Esophagus squamous epithelium (tissue), 5 donors: ENCODE results near the gene ATG2B. TPM values are rescaled to one million over a fixed set of nuclear protein-coding genes. Genes with fewer than 3 reads are reported as not detected.
"Not testable (repeated sequence)": the region's sequence is repeated elsewhere in the genome, so short reads cannot be mapped to it uniquely, and the experiment has no call there.

Experiments
- DNase-seq: peaks from one replicate; lab custom pipeline; 2025; lab: John Stamatoyannopoulos, UW
- H3K27ac ChIP-seq, 4 donors: fragments of 200-600 bp; sonication (generic); one replicate each; pipeline ENCODE4 v1.5.1; 2016 to 2019; ENCODE audit warnings: mild to moderate bottlenecking in 1 of 4
- H3K27me3 ChIP-seq, 4 donors: fragments of 200-600 bp; sonication (generic); 1 replicate in 3 of 4; 2 replicates in 1 of 4; pipeline versions ENCODE4 v1.5.1 to v1.6.0; 2017 to 2021; ENCODE audit warnings: antibody characterized with exemption in 1 of 4
- H3K36me3 ChIP-seq, 3 donors: fragments of 200-600 bp; sonication (generic); one replicate each; pipeline ENCODE4 v1.5.1; 2016 to 2019
- H3K4me1 ChIP-seq, 3 donors: fragments of 200-600 bp; sonication (generic); one replicate each; pipeline ENCODE4 v1.5.1; 2017 to 2019
- H3K4me3 ChIP-seq, 4 donors: fragments of 200-600 bp; sonication (generic); 1 replicate in 3 of 4; 2 replicates in 1 of 4; pipeline ENCODE4 v1.5.1; 2016 to 2019; ENCODE audit warnings: mild to moderate bottlenecking in 2 of 4, moderate library complexity in 1 of 4
- H3K9me3 ChIP-seq, 3 donors: fragments of 200-600 bp; sonication (generic); one replicate each; pipeline ENCODE4 v1.5.1; 2016 to 2019
- CTCF ChIP-seq, 6 experiments: fragments of 450-650 bp in 4 of 6; fragments of 200-600 bp in 2 of 6; sonication (generic) in 2 of 6; IDR thresholded peaks; one replicate each; pipeline ENCODE4 v1.5.1; 2016 to 2019; ENCODE audit warnings: antibody characterized with exemption in 6 of 6, mild to moderate bottlenecking in 4 of 6, moderate library complexity in 4 of 6
- POLR2A ChIP-seq, 4 donors: fragments of 450-650 bp; IDR thresholded peaks; one replicate each; pipeline ENCODE4 v1.6.1; 2017; ENCODE audit warnings: antibody characterized with exemption in 4 of 4, mild to moderate bottlenecking in 4 of 4, moderate library complexity in 3 of 4
- WGBS, 2 donors: methylation state at CpG; one replicate each; pipeline ENCODE4 v1.1.5; 2018; 5-methylcytosine and 5-hydroxymethylcytosine counted together
- intact Hi-C: fragments of 100-400 bp; cut with DNase I; formaldehyde crosslinking; loops from one replicate; pipeline ENCODE4 v1.15.0; 2022
- total RNA-seq, 4 donors: library from RNA; depleted of rRNA; stranded (reverse); fragments of >200 nt; gene quantifications; one replicate each; pipeline ENCODE4 v1.1.0, GENCODE V29; 2016
- donor health status: DM: yes; HTN: yes; CAD: no.

The ATG2B gene
- total RNA-seq, 4 donors from 2014 or later = 10.6 to 24.6 (median 14.0) TPM

GRCh38 chr14:96249029-96249428, 114.1 kb downstream of the ATG2B start:
- TF ChIP-seq POLR2A (IDR thresholded peaks at IDR 0.05) (no peak), CTCF (IDR thresholded peaks at IDR 0.05) (no peak)
- H3K36me3 ChIP-seq = peaks cover 0 to 17% (median 0%) of the 10 kb centered on the region in 3 donors
- no peak for DNase-seq
- H3K27me3 ChIP-seq = no peaks in the 10 kb centered on the region
- intact Hi-C loops = no loop called here
- peaks cover 3 to 30% (median 9%) of the 10 kb centered on the region in 3 donors for H3K4me1 ChIP-seq
- peak overlapping the region in 2 of 4 donors; percentile 6 to 40 for H3K27ac ChIP-seq
- WGBS, 2 donors = 39 to 61% methylated on average over 4 to 5 of the region's 5 CpGs
- H3K4me3 ChIP-seq = no peak overlapping the region
- H3K9me3 ChIP-seq = no peaks in the 10 kb centered on the region

GRCh38 chr14:96247031-96247430, 116.1 kb downstream of the ATG2B start:
- WGBS, 2 donors = 85% methylated on average over 6 of the region's 6 CpGs
- Histone ChIP-seq H3K36me3 (peaks cover 2 to 32% (median 5%) of the 10 kb centered on the region in 3 donors), H3K27me3 (no peaks in the 10 kb centered on the region), H3K4me1 (peaks cover 3 to 11% (median 5%) of the 10 kb centered on the region in 3 donors), H3K27ac (no peak overlapping the region), H3K9me3 (no peaks in the 10 kb centered on the region), H3K4me3 (no peak overlapping the region)
- no peak for DNase-seq
- intact Hi-C loops = no loop called here
- no peak for TF ChIP-seq POLR2A (IDR thresholded peaks at IDR 0.05)

GRCh38 chr14:96246539-96246847, 116.6 kb downstream of the ATG2B start:
- H3K27ac ChIP-seq = peak overlapping the region in 1 of 4 donors; percentile 18
- no peak for TF ChIP-seq CTCF (IDR thresholded peaks at IDR 0.05)
- TF ChIP-seq POLR2A (IDR thresholded peaks at IDR 0.05) = no peak

GRCh38 chr14:96245710-96246538, 117.2 kb downstream of the ATG2B start:
- TF ChIP-seq CTCF (IDR thresholded peaks at IDR 0.05) = no peak
- TF ChIP-seq POLR2A (IDR thresholded peaks at IDR 0.05) = no peak

More at GRCh38 chr14:96246539-96246847, 116.6 kb downstream of the ATG2B start:
- intact Hi-C loops = no loop called here
- Histone ChIP-seq H3K27me3 (no peaks in the 10 kb centered on the region), H3K4me3 (no peak overlapping the region), H3K36me3 (peaks cover 6 to 37% (median 11%) of the 10 kb centered on the region in 3 donors), H3K9me3 (no peaks in the 10 kb centered on the region), H3K4me1 (peaks cover 3 to 11% (median 5%) of the 10 kb centered on the region in 3 donors)
- no peak for DNase-seq
- WGBS, 2 donors = 50 to 55% methylated on average over 1 of the region's 1 CpG

GRCh38 chr14:96245074-96245473, 118.1 kb downstream of the ATG2B start:
- 94 to 98% methylated on average over 3 of the region's 3 CpGs for WGBS, 2 donors
- H3K9me3 ChIP-seq, H3K27ac ChIP-seq, intact Hi-C loops, H3K27me3 ChIP-seq, DNase-seq, H3K4me3 ChIP-seq: not testable (repeated sequence)
- Histone ChIP-seq H3K4me1 (peaks cover 3 to 11% (median 5%) of the 10 kb centered on the region in 3 donors), H3K36me3 (peaks cover 15 to 51% (median 16%) of the 10 kb centered on the region in 3 donors)

More at GRCh38 chr14:96245710-96246538, 117.2 kb downstream of the ATG2B start:
- H3K36me3 ChIP-seq = peaks cover 10 to 43% (median 12%) of the 10 kb centered on the region in 3 donors
- peak overlapping the region in 2 of 4 donors; percentile 18 to 49 for H3K27ac ChIP-seq
- H3K4me1 ChIP-seq = peaks cover 3 to 11% (median 5%) of the 10 kb centered on the region in 3 donors
- no peak for DNase-seq
- no peak overlapping the region for H3K4me3 ChIP-seq
- no peaks in the 10 kb centered on the region for H3K9me3 ChIP-seq
- 83 to 85% methylated on average over 3 of the region's 3 CpGs for WGBS, 2 donors
- intact Hi-C loops = no loop called here
- H3K27me3 ChIP-seq = no peaks in the 10 kb centered on the region

- intact Hi-C loops = no loop called here
These were observed 119.4 kb downstream of the ATG2B start for GRCh38 chr14:96243785-96244184.

More at GRCh38 chr14:96243785-96244184, 119.4 kb downstream of the ATG2B start:
- Histone ChIP-seq H3K36me3 (peaks cover 15 to 64% (median 21%) of the 10 kb centered on the region in 3 donors), H3K4me3 (no peak overlapping the region), H3K4me1 (peaks cover 3 to 11% (median 5%) of the 10 kb centered on the region in 3 donors), H3K27ac (no peak overlapping the region), H3K9me3 (no peaks in the 10 kb centered on the region), H3K27me3 (no peaks in the 10 kb centered on the region)
- no peak for DNase-seq
- WGBS, 2 donors = 51 to 54% methylated on average over 5 of the region's 5 CpGs
- TF ChIP-seq POLR2A (IDR thresholded peaks at IDR 0.05) (no peak), CTCF (IDR thresholded peaks at IDR 0.05) (no peak)
